ENCODE data around the gene GID8.
A peak's percentile ranks its signal among the peaks of the same experiment; 100 is the strongest.

The GID8 gene

DNA sequence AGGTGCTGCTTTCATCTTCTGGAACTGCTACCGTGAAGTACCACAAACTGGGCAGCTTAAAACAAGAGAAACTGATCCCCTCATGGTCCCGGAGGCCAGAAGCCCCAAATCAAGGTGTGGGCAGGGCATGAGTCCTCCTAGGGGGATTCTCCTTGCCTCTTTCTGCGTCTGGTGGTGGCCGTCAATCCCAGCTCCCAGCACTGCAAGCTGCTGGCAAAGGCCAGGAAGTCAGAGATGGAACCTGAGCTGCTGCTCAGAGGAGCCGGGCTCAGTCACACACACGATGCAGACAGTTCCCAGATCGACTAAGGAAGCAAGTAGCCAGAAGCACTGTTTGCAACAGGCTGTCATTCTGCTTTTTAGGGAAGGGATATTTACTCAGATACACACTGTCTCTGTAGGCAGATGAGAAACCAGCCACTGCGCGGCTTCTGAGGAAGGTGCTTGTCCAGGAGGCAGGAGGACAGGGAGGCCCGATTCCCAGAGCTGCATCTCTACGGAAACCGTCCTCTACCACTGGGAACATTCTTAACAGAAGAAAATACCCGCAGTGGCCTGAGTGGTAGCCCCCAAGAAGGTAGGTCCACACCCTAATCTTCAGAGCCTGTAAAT is 53.4 kb downstream of the GID8 start:
- DNase-seq, result no peak

DNA sequence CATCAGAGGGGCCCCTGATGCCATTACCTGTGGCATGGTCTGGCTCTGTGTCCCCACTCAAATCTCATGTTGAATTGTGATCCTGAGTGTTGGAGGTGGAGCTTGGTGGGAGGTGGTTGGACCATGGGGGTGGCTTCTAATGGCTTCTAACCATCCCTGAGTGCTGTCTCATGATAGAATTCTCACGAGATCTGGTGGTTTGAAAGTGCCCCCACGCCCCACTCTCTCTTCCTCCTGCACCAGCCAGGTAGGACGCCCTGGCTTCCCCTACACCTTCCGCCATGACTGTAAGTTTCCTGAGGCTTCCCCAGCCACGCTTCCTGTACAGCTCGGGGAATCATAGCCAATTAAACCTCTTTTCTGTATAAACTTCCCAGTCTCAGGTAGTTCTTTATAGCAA is 53.9 kb downstream of the GID8 start:
- DNase-seq, result no peak

GRCh38 chr20:62993856-62994494 is 56.0 kb downstream of the GID8 start:
- DNase-seq, result peak; percentile 66

- peak; percentile 85 for DNase-seq
Measured at GRCh38 chr20:62994869-62995281, 56.9 kb downstream of the GID8 start.

DNA sequence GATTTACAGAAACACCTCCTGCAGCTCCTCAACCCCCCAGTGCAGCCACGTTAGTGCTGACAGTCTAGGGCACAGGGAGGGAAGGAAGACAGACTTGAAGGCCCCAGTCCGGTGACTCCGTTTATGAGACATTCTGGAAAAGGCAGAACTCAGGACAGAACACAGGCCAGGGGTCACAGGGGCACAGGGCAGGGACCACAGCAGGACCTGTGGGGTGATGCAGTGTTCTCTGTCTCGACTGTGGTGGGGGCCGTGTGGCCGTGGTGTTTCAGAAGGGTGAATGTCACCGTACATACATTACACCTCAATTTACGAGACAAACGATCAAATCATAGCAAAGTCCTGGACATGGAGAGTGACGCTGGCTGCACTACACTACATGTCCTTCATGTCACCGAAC is 57.5 kb downstream of the GID8 start:
- DNase-seq, result no peak

GRCh38 chr20:62995898-62996595 is 58.1 kb downstream of the GID8 start:
- no peak for DNase-seq

GRCh38 chr20:62996596-62996982 is 58.6 kb downstream of the GID8 start:
- DNase-seq, result no peak

GRCh38 chr20:62997417-62998035 is 59.6 kb downstream of the GID8 start:
- no peak for DNase-seq

Data from retina (tissue), 1 donor.